Nephron progenitor cell (in vitro differentiated cells): ENCODE results near the gene QSOX1.

Experiments used
- DNase-seq: peaks from one replicate; pipeline ENCODE4 v3.0.0; 2021
- H3K27ac Mint-ChIP-seq: 2 replicates; pipeline ENCODE4 v1.8.0; 2021; ENCODE audit warnings: mild to moderate bottlenecking, moderate library complexity, mixed read lengths
- H3K27me3 Mint-ChIP-seq: 2 replicates; pipeline ENCODE4 v1.8.0; 2021; ENCODE audit warnings: mild to moderate bottlenecking, low read depth, mixed read lengths; ENCODE audit not compliant: poor library complexity
- H3K36me3 Mint-ChIP-seq: 2 replicates; pipeline ENCODE4 v1.8.0; 2021; ENCODE audit warnings: low read depth, mixed read lengths
- H3K4me1 Mint-ChIP-seq: 2 replicates; pipeline ENCODE4 v1.8.0; 2021; ENCODE audit warnings: mixed read lengths
- H3K4me3 Mint-ChIP-seq: 2 replicates; pipeline ENCODE4 v1.8.0; 2021; ENCODE audit warnings: mild to moderate bottlenecking, moderate library complexity, mixed read lengths
- H3K9me3 Mint-ChIP-seq: 2 replicates; pipeline ENCODE4 v1.8.0; 2021; ENCODE audit warnings: mild to moderate bottlenecking, moderate library complexity, mixed read lengths
- TF ChIP-seq, protein P1 (sequence below): fragments of 200-600 bp; sonication (generic); IDR thresholded peaks from 2 replicates; pipeline ENCODE4 v1.5.0; 2021; ENCODE audit warnings: antibody characterized with exemption

The QSOX1 gene

GRCh38 chr1:180135535-180135934 is 19.1 kb upstream of the QSOX1 start:
- TF ChIP-seq, protein P1, sequence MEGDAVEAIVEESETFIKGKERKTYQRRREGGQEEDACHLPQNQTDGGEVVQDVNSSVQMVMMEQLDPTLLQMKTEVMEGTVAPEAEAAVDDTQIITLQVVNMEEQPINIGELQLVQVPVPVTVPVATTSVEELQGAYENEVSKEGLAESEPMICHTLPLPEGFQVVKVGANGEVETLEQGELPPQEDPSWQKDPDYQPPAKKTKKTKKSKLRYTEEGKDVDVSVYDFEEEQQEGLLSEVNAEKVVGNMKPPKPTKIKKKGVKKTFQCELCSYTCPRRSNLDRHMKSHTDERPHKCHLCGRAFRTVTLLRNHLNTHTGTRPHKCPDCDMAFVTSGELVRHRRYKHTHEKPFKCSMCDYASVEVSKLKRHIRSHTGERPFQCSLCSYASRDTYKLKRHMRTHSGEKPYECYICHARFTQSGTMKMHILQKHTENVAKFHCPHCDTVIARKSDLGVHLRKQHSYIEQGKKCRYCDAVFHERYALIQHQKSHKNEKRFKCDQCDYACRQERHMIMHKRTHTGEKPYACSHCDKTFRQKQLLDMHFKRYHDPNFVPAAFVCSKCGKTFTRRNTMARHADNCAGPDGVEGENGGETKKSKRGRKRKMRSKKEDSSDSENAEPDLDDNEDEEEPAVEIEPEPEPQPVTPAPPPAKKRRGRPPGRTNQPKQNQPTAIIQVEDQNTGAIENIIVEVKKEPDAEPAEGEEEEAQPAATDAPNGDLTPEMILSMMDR = no peak
- Mint-ChIP-seq H3K27me3 (peaks cover 26% of the 10 kb centered on the region), H3K9me3 (peaks cover 15% of the 10 kb centered on the region), H3K36me3 (no peaks in the 10 kb centered on the region), H3K4me3 (no peak overlapping the region), H3K27ac (no peak overlapping the region), H3K4me1 (no peaks in the 10 kb centered on the region)
- DNase-seq = no peak

DNA sequence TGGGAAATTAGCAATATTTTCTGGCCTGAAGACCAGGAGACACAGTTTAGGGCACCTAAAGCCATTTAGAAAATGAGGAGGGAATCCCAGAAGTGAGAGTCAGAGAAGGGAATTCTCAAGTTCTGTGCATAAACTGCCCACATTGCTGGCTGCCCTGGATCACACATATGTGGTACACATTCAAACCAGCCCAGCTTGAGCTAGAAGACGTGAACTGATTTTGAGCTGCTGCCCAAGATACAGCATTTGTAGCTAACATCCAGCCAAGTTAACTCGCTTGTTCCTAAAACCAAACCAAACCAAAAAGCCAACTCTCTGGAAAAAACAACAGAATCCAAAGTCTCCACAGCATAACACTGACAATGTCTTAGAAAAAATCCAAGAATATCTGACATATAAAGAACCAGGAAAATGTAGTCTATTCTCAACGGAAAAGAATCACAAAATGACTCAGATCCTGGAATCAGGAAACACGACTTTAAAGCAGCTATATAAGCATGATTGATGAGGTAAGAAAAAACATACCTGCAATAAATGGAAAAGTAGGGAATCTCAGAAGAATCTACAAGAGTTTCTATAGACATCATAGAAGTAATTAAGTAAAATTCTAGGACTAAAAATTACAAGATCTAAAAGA is 18.2 kb upstream of the QSOX1 start:
- H3K27me3 Mint-ChIP-seq = peaks cover 22% of the 10 kb centered on the region
- H3K4me3 Mint-ChIP-seq = no peak overlapping the region
- TF ChIP-seq, protein P1 = no peak
- H3K27ac Mint-ChIP-seq = no peak overlapping the region
- no peaks in the 10 kb centered on the region for H3K4me1 Mint-ChIP-seq
- DNase-seq = no peak
- H3K36me3 Mint-ChIP-seq = no peaks in the 10 kb centered on the region
- peaks cover 15% of the 10 kb centered on the region for H3K9me3 Mint-ChIP-seq

DNA sequence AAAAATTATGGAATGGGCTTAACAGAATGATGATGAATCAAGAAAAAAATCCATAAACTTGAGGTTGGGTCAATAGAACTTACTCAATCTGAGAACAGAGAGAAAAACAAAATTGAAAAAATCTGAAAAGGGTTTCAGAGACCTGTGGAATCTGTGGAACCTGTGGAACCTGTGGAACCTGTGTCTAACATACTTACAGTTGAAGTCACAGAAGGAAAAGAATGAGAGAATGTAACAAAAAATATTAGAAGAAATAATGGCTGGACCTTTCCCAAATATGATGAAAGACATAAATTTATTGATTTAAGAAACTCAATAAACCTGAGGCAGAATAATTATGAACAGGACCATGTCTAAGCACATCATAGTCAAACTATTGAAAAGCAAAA is 17.7 kb upstream of the QSOX1 start:
- Mint-ChIP-seq H3K4me3 (no peak overlapping the region), H3K27me3 (peaks cover 21% of the 10 kb centered on the region), H3K27ac (no peak overlapping the region), H3K4me1 (no peaks in the 10 kb centered on the region), H3K9me3 (peaks cover 15% of the 10 kb centered on the region), H3K36me3 (no peaks in the 10 kb centered on the region)
- DNase-seq = no peak
- TF ChIP-seq, protein P1 = no peak

GRCh38 chr1:180137776-180138175 is 16.9 kb upstream of the QSOX1 start:
- TF ChIP-seq, protein P1 = no peak
- DNase-seq = no peak
- H3K4me1 Mint-ChIP-seq = no peaks in the 10 kb centered on the region
- H3K27me3 Mint-ChIP-seq = peaks cover 21% of the 10 kb centered on the region
- peaks cover 15% of the 10 kb centered on the region for H3K9me3 Mint-ChIP-seq
- H3K36me3 Mint-ChIP-seq = no peaks in the 10 kb centered on the region
- H3K4me3 Mint-ChIP-seq = no peak overlapping the region
- no peak overlapping the region for H3K27ac Mint-ChIP-seq

- Mint-ChIP-seq H3K4me3 (no peak overlapping the region), H3K9me3 (peaks cover 8% of the 10 kb centered on the region), H3K4me1 (no peaks in the 10 kb centered on the region), H3K27ac (peak overlapping the region; percentile 8), H3K36me3 (no peaks in the 10 kb centered on the region), H3K27me3 (peaks cover 12% of the 10 kb centered on the region)
- DNase-seq = no peak
- TF ChIP-seq, protein P1 = no peak
These were observed 13.2 kb upstream of the QSOX1 start for GRCh38 chr1:180141381-180141934.

GRCh38 chr1:180143359-180143758 is 11.3 kb upstream of the QSOX1 start:
- Mint-ChIP-seq H3K4me1 (no peaks in the 10 kb centered on the region), H3K27ac (no peak overlapping the region), H3K36me3 (no peaks in the 10 kb centered on the region), H3K9me3 (no peaks in the 10 kb centered on the region), H3K27me3 (peaks cover 7% of the 10 kb centered on the region), H3K4me3 (no peak overlapping the region)
- no peak for DNase-seq
- TF ChIP-seq, protein P1 = no peak
